VCaP (cell line): ENCODE results near the gene POLR2L.

Experiments
- H3K27ac ChIP-seq: fragments of 450-650 bp; 2 replicates; pipeline ENCODE4 v1.5.1; 2017
- CTCF ChIP-seq: fragments of 450-650 bp; conservative IDR thresholded peaks from 2 replicates; pipeline ENCODE4 v1.5.1; 2017; ENCODE audit warnings: mild to moderate bottlenecking, moderate library complexity

POLR2L gene

GRCh38 chr11:831118-831864 lies 11.0 kb downstream of the POLR2L start:
- TF ChIP-seq CTCF: no peak
- peak overlapping the region; percentile 83 for H3K27ac ChIP-seq

GRCh38 chr11:830295-831117 lies 11.8 kb downstream of the POLR2L start:
- no peak overlapping the region for H3K27ac ChIP-seq
- TF ChIP-seq CTCF: no peak

- no peak for TF ChIP-seq CTCF
- no peak overlapping the region for H3K27ac ChIP-seq
Measured at GRCh38 chr11:829847-830294, 12.5 kb downstream of the POLR2L start.

- no peak for TF ChIP-seq CTCF
- H3K27ac ChIP-seq: peak overlapping the region; percentile 95; the same call in 1 of the 2 replicates
Measured at GRCh38 chr11:829176-829846, 13.0 kb downstream of the POLR2L start.

- no peak for TF ChIP-seq CTCF
- peak overlapping the region; percentile 95 for H3K27ac ChIP-seq
Measured at GRCh38 chr11:828506-829175, 13.7 kb downstream of the POLR2L start.

- H3K27ac ChIP-seq: peak within 1 kb of the TSS; percentile 95
- TF ChIP-seq CTCF: no peak
Measured at GRCh38 chr11:827897-828192, 14.5 kb downstream of the POLR2L start, which contains the start of gene CRACR2B. Gene CRACR2B, plus strand, starts transcription at chr11:827919. Its CDS starts 689 bp downstream, at chr11:828608.
